Type B pancreatic cell (in vitro differentiated cells): ENCODE results near the gene PSMB7. TPM values are rescaled to one million over a fixed set of nuclear protein-coding genes. Genes with fewer than 3 reads are reported as not detected.

Experiments
- DNase-seq: peaks from one replicate; pipeline ENCODE4 v3.0.0; 2021; ENCODE audit warnings: mixed read lengths; ENCODE audit not compliant: unreplicated experiment; ENCODE audit errors: extremely low spot score
- H3K27ac Mint-ChIP-seq: 2 replicates; pipeline ENCODE4 v1.8.0; 2021; ENCODE audit warnings: mild to moderate bottlenecking, mixed read lengths
- H3K27me3 Mint-ChIP-seq: 2 replicates; pipeline ENCODE4 v1.8.0; 2021; ENCODE audit warnings: mixed read lengths
- H3K36me3 Mint-ChIP-seq: 2 replicates; pipeline ENCODE4 v1.8.0; 2021; ENCODE audit warnings: mixed read lengths
- H3K4me1 Mint-ChIP-seq: one replicate; pipeline ENCODE4 v1.8.0; 2021; ENCODE audit warnings: mixed read lengths; ENCODE audit not compliant: unreplicated experiment
- H3K4me3 Mint-ChIP-seq: 2 replicates; pipeline ENCODE4 v1.8.0; 2021; ENCODE audit warnings: mild to moderate bottlenecking, mixed read lengths
- H3K9me3 Mint-ChIP-seq: 2 replicates; pipeline ENCODE4 v1.8.0; 2021; ENCODE audit warnings: mixed read lengths
- total RNA-seq: library from RNA; stranded (reverse); gene quantifications from 2 replicates; pipeline ENCODE4 v1.2.1, GENCODE V29; 2021; ENCODE audit warnings: low replicate concordance
- TF ChIP-seq, protein P1 (sequence below): fragments of 200-600 bp; sonication (generic); conservative IDR thresholded peaks from 2 replicates; pipeline ENCODE4 v1.5.0; 2021; ENCODE audit warnings: antibody characterized with exemption, mild to moderate bottlenecking

Gene PSMB7
- total RNA-seq, 1 donor from 2014 or later: 168 TPM

- Mint-ChIP-seq H3K4me3 (no peak overlapping the region), H3K27ac (peak overlapping the region; percentile 16), H3K9me3 (no peaks in the 10 kb centered on the region), H3K36me3 (peaks cover 6% of the 10 kb centered on the region), H3K4me1 (no peaks in the 10 kb centered on the region), H3K27me3 (no peaks in the 10 kb centered on the region)
- no peak for DNase-seq
- TF ChIP-seq, protein P1, sequence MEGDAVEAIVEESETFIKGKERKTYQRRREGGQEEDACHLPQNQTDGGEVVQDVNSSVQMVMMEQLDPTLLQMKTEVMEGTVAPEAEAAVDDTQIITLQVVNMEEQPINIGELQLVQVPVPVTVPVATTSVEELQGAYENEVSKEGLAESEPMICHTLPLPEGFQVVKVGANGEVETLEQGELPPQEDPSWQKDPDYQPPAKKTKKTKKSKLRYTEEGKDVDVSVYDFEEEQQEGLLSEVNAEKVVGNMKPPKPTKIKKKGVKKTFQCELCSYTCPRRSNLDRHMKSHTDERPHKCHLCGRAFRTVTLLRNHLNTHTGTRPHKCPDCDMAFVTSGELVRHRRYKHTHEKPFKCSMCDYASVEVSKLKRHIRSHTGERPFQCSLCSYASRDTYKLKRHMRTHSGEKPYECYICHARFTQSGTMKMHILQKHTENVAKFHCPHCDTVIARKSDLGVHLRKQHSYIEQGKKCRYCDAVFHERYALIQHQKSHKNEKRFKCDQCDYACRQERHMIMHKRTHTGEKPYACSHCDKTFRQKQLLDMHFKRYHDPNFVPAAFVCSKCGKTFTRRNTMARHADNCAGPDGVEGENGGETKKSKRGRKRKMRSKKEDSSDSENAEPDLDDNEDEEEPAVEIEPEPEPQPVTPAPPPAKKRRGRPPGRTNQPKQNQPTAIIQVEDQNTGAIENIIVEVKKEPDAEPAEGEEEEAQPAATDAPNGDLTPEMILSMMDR: no peak
Observed at GRCh38 chr9:124342776-124343485, 72.3 kb downstream of the PSMB7 start.

DNA sequence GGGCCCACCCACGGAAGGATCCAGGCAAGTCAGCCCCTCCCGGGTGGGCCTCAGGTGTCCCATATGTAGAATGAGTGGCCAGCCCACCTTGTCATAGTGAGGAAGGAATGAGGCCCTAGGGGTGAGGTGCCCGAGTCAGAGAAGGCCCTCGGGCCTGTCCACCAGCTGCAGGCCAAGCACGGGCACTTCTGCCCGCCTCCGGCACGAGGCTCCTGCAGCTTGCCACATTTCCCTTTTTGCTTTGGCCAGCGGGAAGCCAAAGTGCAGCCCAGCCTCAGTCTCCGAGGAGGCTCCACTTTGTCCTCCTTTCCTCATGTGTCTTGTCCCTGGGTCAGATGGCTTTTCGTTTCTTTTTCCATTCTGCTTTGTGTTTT is 72.9 kb downstream of the PSMB7 start:
- no peak overlapping the region for H3K27ac Mint-ChIP-seq
- no peaks in the 10 kb centered on the region for H3K9me3 Mint-ChIP-seq
- no peak overlapping the region for H3K4me3 Mint-ChIP-seq
- TF ChIP-seq, protein P1: no peak
- no peaks in the 10 kb centered on the region for H3K27me3 Mint-ChIP-seq
- DNase-seq: no peak
- H3K36me3 Mint-ChIP-seq: peaks cover 10% of the 10 kb centered on the region
- H3K4me1 Mint-ChIP-seq: no peaks in the 10 kb centered on the region

GRCh38 chr9:124341455-124342170 is 73.6 kb downstream of the PSMB7 start:
- TF ChIP-seq, protein P1: no peak
- H3K27me3 Mint-ChIP-seq: no peaks in the 10 kb centered on the region
- H3K27ac Mint-ChIP-seq: no peak overlapping the region
- H3K4me3 Mint-ChIP-seq: no peak overlapping the region
- no peaks in the 10 kb centered on the region for H3K4me1 Mint-ChIP-seq
- H3K36me3 Mint-ChIP-seq: peaks cover 10% of the 10 kb centered on the region
- no peaks in the 10 kb centered on the region for H3K9me3 Mint-ChIP-seq
- DNase-seq: no peak

- no peak overlapping the region for H3K4me3 Mint-ChIP-seq
- peaks cover 10% of the 10 kb centered on the region for H3K36me3 Mint-ChIP-seq
- no peaks in the 10 kb centered on the region for H3K27me3 Mint-ChIP-seq
- no peak overlapping the region for H3K27ac Mint-ChIP-seq
- H3K4me1 Mint-ChIP-seq: no peaks in the 10 kb centered on the region
- TF ChIP-seq, protein P1: no peak
- DNase-seq: no peak
- no peaks in the 10 kb centered on the region for H3K9me3 Mint-ChIP-seq
Observed at GRCh38 chr9:124340219-124341069, 74.8 kb downstream of the PSMB7 start.

- no peak for DNase-seq
- no peaks in the 10 kb centered on the region for H3K27me3 Mint-ChIP-seq
- no peaks in the 10 kb centered on the region for H3K4me1 Mint-ChIP-seq
- H3K4me3 Mint-ChIP-seq: no peak overlapping the region
- H3K9me3 Mint-ChIP-seq: no peaks in the 10 kb centered on the region
- H3K36me3 Mint-ChIP-seq: peaks cover 10% of the 10 kb centered on the region
- TF ChIP-seq, protein P1: no peak
- no peak overlapping the region for H3K27ac Mint-ChIP-seq
Observed at GRCh38 chr9:124339603-124340146, 75.6 kb downstream of the PSMB7 start.
